Muscle of back (tissue), 11 donors: ENCODE data around the gene EXOSC1. TPM values are rescaled to one million over a fixed set of nuclear protein-coding genes. Genes with fewer than 3 reads are reported as not detected.
A peak's percentile ranks its signal among the peaks of the same experiment; 100 is the strongest.
"Not testable (repeated sequence)": the region's sequence is repeated elsewhere in the genome, so short reads cannot be mapped to it uniquely, and the experiment has no call there.

ENCODE experiments used
- DNase-seq, 3 donors: peaks; one replicate each; pipeline versions ENCODE4 v3.0.0 to v3.0.0-alpha.2; 2013
- polyA plus RNA-seq, 10 donors: library from polyadenylated mRNA; unstranded; fragments of 120-200 nt; gene quantifications; one replicate each; pipeline ENCODE4 v1.2.1, GENCODE V29; 2013; ENCODE audit not compliant: insufficient read length in 10 of 10

EXOSC1 gene
- polyA plus RNA-seq, 10 donors: 25.0 to 32.8 (median 28.5) TPM

GRCh38 chr10:97463363-97464132 lies 17.7 kb upstream of the EXOSC1 start:
- peak; percentile 34 to 72 (median 52) for DNase-seq

- no peak for DNase-seq
Observed at GRCh38 chr10:97462309-97462708, 16.5 kb upstream of the EXOSC1 start.

GRCh38 chr10:97459933-97460332 lies 14.1 kb upstream of the EXOSC1 start:
- DNase-seq: no peak

GRCh38 chr10:97459111-97459510 lies 13.3 kb upstream of the EXOSC1 start:
- DNase-seq: no peak

- DNase-seq: no peak
Observed at GRCh38 chr10:97456686-97457065, 10.9 kb upstream of the EXOSC1 start.

- DNase-seq: no peak
Observed at GRCh38 chr10:97456034-97456685, 10.4 kb upstream of the EXOSC1 start.

- peak in 1 of 3 donors; percentile 29 for DNase-seq
Observed at GRCh38 chr10:97454330-97455036, 8.7 kb upstream of the EXOSC1 start.

- no peak for DNase-seq
Observed at GRCh38 chr10:97452352-97452751, 6.5 kb upstream of the EXOSC1 start.

GRCh38 chr10:97451605-97452004 lies 5.8 kb upstream of the EXOSC1 start:
- DNase-seq: no peak

- no peak for DNase-seq
Observed at GRCh38 chr10:97450828-97451227, 5.0 kb upstream of the EXOSC1 start.

- no peak for DNase-seq
Observed at GRCh38 chr10:97445357-97445721, 467 bp downstream of the EXOSC1 start.

- DNase-seq: no peak
Observed at GRCh38 chr10:97444212-97444611, 1.6 kb downstream of the EXOSC1 start.

- DNase-seq: no peak
Observed at GRCh38 chr10:97442277-97442676, 3.5 kb downstream of the EXOSC1 start.

- no peak for DNase-seq
Observed at GRCh38 chr10:97435211-97435610, 10.6 kb downstream of the EXOSC1 start.

- no peak for DNase-seq
Observed at GRCh38 chr10:97434557-97434956, 11.2 kb downstream of the EXOSC1 start.

GRCh38 chr10:97434055-97434454 lies 11.8 kb downstream of the EXOSC1 start:
- DNase-seq: no peak

- DNase-seq: no peak
Observed at GRCh38 chr10:97428572-97428981, 17.2 kb downstream of the EXOSC1 start.

- peak in 1 of 3 donors; percentile 32 for DNase-seq
Observed at GRCh38 chr10:97427571-97428179, 18.1 kb downstream of the EXOSC1 start.

GRCh38 chr10:97426776-97427570 lies 18.8 kb downstream of the EXOSC1 start:
- DNase-seq: peak in 1 of 3 donors; percentile 44

- peak; percentile 96 to 99 (median 99) for DNase-seq
Observed at GRCh38 chr10:97425964-97426775, 19.6 kb downstream of the EXOSC1 start, which contains the start of gene PGAM1. Gene PGAM1, plus strand, starts transcription at chr10:97426191. Its CDS starts 117 bp downstream, at chr10:97426308.

GRCh38 chr10:97423757-97424098 lies 22.1 kb downstream of the EXOSC1 start:
- DNase-seq: not testable (repeated sequence)
